Smooth muscle cell of the brain vasculature (primary cell): ENCODE data around the gene PSEN2.
A peak's percentile ranks its signal among the peaks of the same experiment; 100 is the strongest.
"Not testable (repeated sequence)": the region's sequence is repeated elsewhere in the genome, so short reads cannot be mapped to it uniquely, and the experiment has no call there.

Experiments used
- DNase-seq: peaks from one replicate; pipeline ENCODE4 v3.0.0-alpha.2; 2012; ENCODE audit warnings: low read depth, low spot score

The PSEN2 gene

GRCh38 chr1:226870401-226871279 lies at the start of gene PSEN2:
PSEN2 (plus strand) TSS chr1:226870616; CDS start chr1:226881908, 11,292 bp downstream.
- DNase-seq, result no peak

GRCh38 chr1:226820941-226821718 lies 49.3 kb upstream of the PSEN2 start:
- DNase-seq, result peak; percentile 64

GRCh38 chr1:226821719-226822085 lies 48.7 kb upstream of the PSEN2 start:
- DNase-seq, result no peak

GRCh38 chr1:226823643-226824042 lies 46.8 kb upstream of the PSEN2 start:
- DNase-seq, result no peak

- no peak for DNase-seq
These were observed 45.2 kb upstream of the PSEN2 start for GRCh38 chr1:226825037-226825745.

GRCh38 chr1:226825746-226826100 lies 44.7 kb upstream of the PSEN2 start:
- DNase-seq, result no peak

- no peak for DNase-seq
These were observed 43.7 kb upstream of the PSEN2 start for GRCh38 chr1:226826479-226827261.

- no peak for DNase-seq
These were observed 43.0 kb upstream of the PSEN2 start for GRCh38 chr1:226827458-226827857.

GRCh38 chr1:226827968-226828513 lies 42.4 kb upstream of the PSEN2 start:
- peak; percentile 92 for DNase-seq

- no peak for DNase-seq
These were observed 41.3 kb upstream of the PSEN2 start for GRCh38 chr1:226829105-226829504.

GRCh38 chr1:226831953-226832352 lies 38.5 kb upstream of the PSEN2 start:
- no peak for DNase-seq

- DNase-seq, result no peak
These were observed 37.8 kb upstream of the PSEN2 start for GRCh38 chr1:226832613-226833012.

- not testable (repeated sequence) for DNase-seq
These were observed 36.2 kb upstream of the PSEN2 start for GRCh38 chr1:226834179-226834578.

- not testable (repeated sequence) for DNase-seq
These were observed 35.0 kb upstream of the PSEN2 start for GRCh38 chr1:226835396-226835795.

GRCh38 chr1:226837966-226838365 lies 32.5 kb upstream of the PSEN2 start:
- DNase-seq, result not testable (repeated sequence)

- no peak for DNase-seq
These were observed 32.0 kb upstream of the PSEN2 start for GRCh38 chr1:226838456-226838855.

GRCh38 chr1:226845624-226846023 lies 24.8 kb upstream of the PSEN2 start:
- DNase-seq, result no peak

GRCh38 chr1:226846786-226847185 lies 23.6 kb upstream of the PSEN2 start:
- DNase-seq, result no peak

- DNase-seq, result not testable (repeated sequence)
These were observed 15.9 kb upstream of the PSEN2 start for GRCh38 chr1:226854548-226854947.

- DNase-seq, result no peak
These were observed 7.5 kb upstream of the PSEN2 start for GRCh38 chr1:226862890-226863289.

- DNase-seq, result no peak
These were observed 7.0 kb upstream of the PSEN2 start for GRCh38 chr1:226863446-226863845.
